Sciatic nerve (tissue), 2 donors: ENCODE data around the gene ALDH3A2. TPM values are rescaled to one million over a fixed set of nuclear protein-coding genes. Genes with fewer than 3 reads are reported as not detected.

ENCODE experiments used
- ATAC-seq: fragments of 200-7000 bp; cut with Tn5 transposase; one replicate; pipeline ENCODE4 v1.9.1; 2020; ENCODE audit warnings: mild to moderate bottlenecking, moderate library complexity
- DNase-seq: peaks from one replicate; pipeline ENCODE4 v3.0.0-alpha.2; 2020; ENCODE audit warnings: low spot score
- intact Hi-C: fragments of 100-400 bp; cut with DNase I; formaldehyde crosslinking; loops from one replicate; pipeline ENCODE4 v1.14.2; 2022
- total RNA-seq: library from RNA; stranded (reverse); fragmentation: NEBNext Ultra II Directional; extraction: Animal tissue kit (Norgen Biotek cat#: 25700); gene quantifications from one replicate; pipeline ENCODE4 v1.2.1, GENCODE V29; 2021
- donor health status: DM: no; HTN: no; CAD: no.
- donor health status: DM: no; HTN: no; CAD: no.

The ALDH3A2 gene
- total RNA-seq, 1 donor from 2014 or later: 74.3 TPM

GRCh38 chr17:19724501-19725420 lies 76.2 kb downstream of the ALDH3A2 start:
- intact Hi-C loops: no loop called here
- ATAC-seq: no peak

GRCh38 chr17:19725486-19725885 lies 76.9 kb downstream of the ALDH3A2 start:
- ATAC-seq (no peak), DNase-seq (no peak)
- intact Hi-C loops: no loop called here

More at GRCh38 chr17:19724501-19725420, 76.2 kb downstream of the ALDH3A2 start:
- peak; percentile 81 for DNase-seq

- intact Hi-C loops: no loop called here
- ATAC-seq (no peak), DNase-seq (no peak)
Observed at GRCh38 chr17:19726631-19727376, 78.3 kb downstream of the ALDH3A2 start.

Other genes starting within 250 kb of the ALDH3A2 start
- 3.9 TPM for gene RNF112, start 237.5 kb upstream of the ALDH3A2 start, total RNA-seq
- gene SLC47A1, start 114.9 kb upstream of the ALDH3A2 start, total RNA-seq: 8.0 TPM
- gene SLC47A2, start 67.8 kb downstream of the ALDH3A2 start, total RNA-seq: not detected
- gene ALDH3A1, start 99.5 kb downstream of the ALDH3A2 start, total RNA-seq: 0.76 TPM
- 46.0 TPM for gene ULK2, start 219.2 kb downstream of the ALDH3A2 start, total RNA-seq